GM12878 (cell line): Measurements from ENCODE around the gene MFAP2.

ENCODE experiments used
- ASH2L ChIP-seq: fragments of 300-600, 200-600 bp; sonication (generic); IDR thresholded peaks from 2 replicates; pipeline ENCODE4 v1.6.1; 2017; ENCODE audit warnings: low read depth, mild to moderate bottlenecking, borderline replicate concordance
- ATF2 ChIP-seq: IDR thresholded peaks from 2 replicates; pipeline ENCODE4 v1.6.1; 2012; ENCODE audit warnings: low read length, inconsistent platforms
- CTCF ChIP-seq, 3 experiments: IDR thresholded peaks in 2 of 3; conservative IDR thresholded peaks in 1 of 3; 2 replicates each; pipeline ENCODE4 v1.5.1; 2011; ENCODE audit warnings: low read depth in 3 of 3, low read length in 3 of 3, mild to moderate bottlenecking in 3 of 3, control low read depth in 2 of 3, moderate library complexity in 2 of 3, inconsistent platforms in 1 of 3, mixed read lengths in 1 of 3; ENCODE audit not compliant: control insufficient read depth in 2 of 3, insufficient read depth in 1 of 3; ENCODE audit errors: extremely low read depth in 1 of 3
- FOXM1 ChIP-seq: IDR thresholded peaks from 2 replicates; pipeline ENCODE4 v1.6.1; 2012; ENCODE audit warnings: low read depth, mild to moderate bottlenecking, inconsistent platforms, low read length, moderate library complexity

- no peak for TF ChIP-seq CTCF (IDR thresholded peaks at IDR 0.05 in 2 of 3, conservative IDR thresholded peaks at IDR 0.05 in 1 of 3; ENCODE audit: control insufficient read depth in 2 of 3, extremely low read depth in 1 of 3, insufficient read depth in 1 of 3, low read depth in 3 of 3, low read length in 3 of 3)
- TF ChIP-seq ASH2L = no peak
- TF ChIP-seq FOXM1 = no peak
- no peak for TF ChIP-seq ATF2
Measured at GRCh38 chr1:17005365-17005740, 24.9 kb upstream of the MFAP2 start.
